Fibroblast of skin of right quadriceps (primary cell): ENCODE results near the gene EML5.

ENCODE experiments used
- DNase-seq: peaks from one replicate; pipeline ENCODE4 v3.0.0-alpha.2; 2013

Gene EML5

GRCh38 chr14:88612981-88613380, 179.8 kb downstream of the EML5 start:
- no peak for DNase-seq

GRCh38 chr14:88611878-88612277, 180.9 kb downstream of the EML5 start:
- no peak for DNase-seq

GRCh38 chr14:88607829-88608228, 184.9 kb downstream of the EML5 start:
- no peak for DNase-seq

GRCh38 chr14:88605594-88605993, 187.2 kb downstream of the EML5 start:
- DNase-seq: no peak

GRCh38 chr14:88604212-88604611, 188.5 kb downstream of the EML5 start:
- DNase-seq: no peak

- DNase-seq: no peak
Measured at GRCh38 chr14:88599761-88600439, 192.9 kb downstream of the EML5 start.

DNA sequence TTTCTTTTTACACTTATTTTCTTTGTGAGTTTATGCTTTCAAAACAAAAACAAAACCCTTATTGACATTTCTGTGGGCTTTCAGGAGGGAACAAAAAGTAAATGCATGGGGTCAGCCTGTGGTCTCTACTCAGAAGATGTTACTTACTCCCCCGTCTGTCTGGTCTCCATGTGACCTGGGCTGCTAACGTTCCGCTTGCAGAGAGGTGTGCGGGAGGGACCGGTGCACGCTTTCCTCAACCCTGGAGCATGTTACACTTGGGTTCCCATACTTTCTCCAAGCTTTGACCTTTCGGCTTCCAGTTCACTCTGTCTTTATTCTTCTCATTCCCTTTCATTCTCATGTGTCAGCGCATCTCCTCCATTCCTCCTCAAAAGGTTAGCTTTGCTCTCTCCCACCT, 193.4 kb downstream of the EML5 start:
- no peak for DNase-seq

DNA sequence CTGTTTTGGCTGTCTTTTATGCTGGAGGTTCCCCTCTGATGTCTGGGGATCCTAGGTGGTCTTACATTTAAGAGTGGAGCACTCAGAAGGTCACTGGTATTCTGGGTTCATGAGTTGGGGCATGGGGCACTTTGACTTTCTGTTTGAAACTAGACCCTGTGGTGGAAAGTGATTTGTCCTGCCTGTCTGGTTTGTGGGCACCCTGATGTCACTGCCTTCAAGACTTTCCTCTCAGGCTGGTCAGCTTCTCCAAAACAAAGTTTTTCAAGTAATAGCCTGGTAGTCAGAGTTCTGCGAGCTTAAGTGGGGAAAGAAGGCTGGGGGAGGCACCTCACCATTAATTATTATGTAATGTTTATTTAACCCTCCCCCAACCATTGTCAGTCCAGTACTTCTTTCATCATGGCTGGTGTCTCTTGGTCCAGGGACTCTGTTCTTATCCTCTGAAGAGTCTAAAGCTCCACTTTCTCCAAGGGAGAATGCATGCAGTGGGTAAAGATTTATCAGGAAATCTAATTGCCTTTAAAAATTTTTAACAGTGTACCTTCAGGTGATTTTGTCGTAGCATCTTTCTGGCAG, 194.6 kb downstream of the EML5 start:
- no peak for DNase-seq

GRCh38 chr14:88597601-88598000, 195.2 kb downstream of the EML5 start:
- no peak for DNase-seq

DNA sequence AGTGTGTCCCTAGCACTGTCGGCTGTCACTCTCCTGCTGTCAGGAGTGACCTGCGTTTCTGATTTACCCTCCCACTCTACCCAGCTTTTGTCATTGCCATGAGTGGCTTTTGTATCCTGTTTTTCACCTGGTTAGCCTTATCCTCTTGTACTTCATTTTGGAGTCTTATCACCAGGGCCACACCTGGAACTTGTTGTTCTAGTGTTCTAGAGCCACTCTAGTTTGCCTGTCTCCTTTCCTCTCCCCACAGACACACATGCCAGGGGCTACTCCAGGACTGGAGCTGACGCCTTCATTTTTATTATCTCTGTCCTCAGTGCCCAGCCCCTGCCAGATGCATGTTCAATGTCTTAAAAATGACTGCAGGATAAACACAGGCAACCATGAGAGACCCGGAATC, 195.7 kb downstream of the EML5 start:
- no peak for DNase-seq

DNA sequence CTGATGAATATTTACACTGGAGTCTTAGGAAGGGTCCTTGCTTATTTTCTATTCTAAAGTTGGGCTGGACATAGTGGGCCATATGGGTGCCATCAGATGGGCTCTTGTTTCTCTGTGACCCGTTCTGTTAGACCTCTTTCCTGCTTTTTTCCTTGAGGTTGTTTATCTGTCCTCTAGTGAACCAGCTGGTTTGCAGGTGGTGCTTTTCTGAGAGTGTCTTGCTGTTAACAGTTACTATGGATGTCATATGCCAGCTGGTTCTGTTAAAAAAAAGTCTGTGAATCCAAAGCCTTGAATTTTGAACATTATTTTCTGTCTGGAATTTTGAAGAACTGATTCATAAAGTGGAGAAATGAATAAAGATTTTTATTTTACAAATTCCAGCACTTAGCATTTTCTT, 200.7 kb downstream of the EML5 start:
- DNase-seq: no peak

DNA sequence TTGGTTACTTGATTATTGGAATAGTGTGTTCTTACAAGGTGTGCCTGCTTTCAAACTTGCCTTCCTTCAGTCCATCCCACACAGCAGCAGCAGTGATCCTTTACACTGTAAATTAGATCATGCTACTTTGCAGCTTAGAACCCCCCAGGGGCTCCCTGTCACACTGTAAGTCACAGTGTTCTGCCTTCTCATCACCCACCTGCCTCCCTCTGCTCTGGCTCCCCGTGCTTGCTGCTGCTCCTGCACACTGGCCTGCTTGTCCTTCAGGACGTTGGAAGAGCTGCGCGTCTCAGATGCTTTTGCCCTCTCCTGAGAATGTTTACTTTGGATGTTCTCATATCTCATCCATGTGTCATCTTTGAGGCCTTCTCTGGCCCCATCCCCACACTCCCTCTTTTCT, 202.6 kb downstream of the EML5 start:
- no peak for DNase-seq

DNA sequence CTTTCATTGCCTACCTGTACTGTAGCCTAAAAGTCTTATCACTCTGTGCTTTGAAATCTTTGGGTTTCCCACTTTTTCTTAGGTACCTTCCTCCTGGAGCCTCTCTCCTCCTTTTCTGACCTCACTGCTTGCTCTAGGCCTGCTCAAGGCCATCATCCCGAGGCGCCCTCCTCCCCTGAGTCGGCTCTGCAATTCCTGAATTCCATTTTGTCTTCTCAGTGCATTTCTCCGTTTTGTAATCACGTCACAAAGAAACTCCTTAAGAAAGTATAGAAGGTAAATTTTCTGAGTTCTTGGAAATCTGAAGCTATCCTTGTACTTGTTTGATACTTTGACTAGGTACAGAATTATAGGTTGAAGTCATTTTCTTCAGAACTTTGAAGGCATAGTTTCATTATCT, 204.7 kb downstream of the EML5 start:
- no peak for DNase-seq

DNA sequence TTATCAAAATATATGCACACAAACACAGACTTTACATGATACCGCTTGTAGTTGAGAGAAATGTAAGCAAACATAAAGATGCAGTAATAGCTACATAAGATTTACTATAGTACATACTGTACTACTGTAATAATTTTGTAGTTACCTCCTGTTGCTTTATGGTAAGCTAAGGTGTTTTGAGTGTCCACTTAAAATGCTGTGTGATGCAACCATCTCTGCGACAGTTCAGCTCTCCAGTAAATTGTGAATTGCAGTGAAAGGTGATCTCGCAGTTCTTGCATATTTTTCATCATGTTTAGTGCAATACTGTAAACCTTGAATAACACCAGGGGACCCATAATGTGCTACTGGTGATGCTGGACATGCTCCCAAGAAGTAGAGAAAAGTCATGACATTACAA, 208.3 kb downstream of the EML5 start:
- DNase-seq: no peak

DNA sequence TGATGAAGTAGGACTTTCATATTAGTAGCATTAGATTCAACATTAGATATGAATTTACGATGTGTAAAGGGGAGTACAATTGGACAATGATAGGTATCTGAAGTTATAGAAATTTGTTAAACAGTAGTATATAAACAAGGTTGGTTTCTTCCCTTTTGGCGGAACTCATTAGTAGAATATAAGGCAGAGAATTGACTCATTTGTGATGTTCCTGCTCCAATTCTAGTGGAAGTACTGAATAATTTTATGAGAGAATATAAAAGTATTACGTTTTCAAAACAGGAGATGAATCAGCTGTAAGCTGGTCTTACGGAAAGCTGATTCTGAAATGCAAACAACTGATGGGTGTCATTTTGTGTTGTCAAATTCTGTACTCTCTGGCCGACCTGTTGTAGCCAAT, 216.5 kb downstream of the EML5 start:
- no peak for DNase-seq

DNA sequence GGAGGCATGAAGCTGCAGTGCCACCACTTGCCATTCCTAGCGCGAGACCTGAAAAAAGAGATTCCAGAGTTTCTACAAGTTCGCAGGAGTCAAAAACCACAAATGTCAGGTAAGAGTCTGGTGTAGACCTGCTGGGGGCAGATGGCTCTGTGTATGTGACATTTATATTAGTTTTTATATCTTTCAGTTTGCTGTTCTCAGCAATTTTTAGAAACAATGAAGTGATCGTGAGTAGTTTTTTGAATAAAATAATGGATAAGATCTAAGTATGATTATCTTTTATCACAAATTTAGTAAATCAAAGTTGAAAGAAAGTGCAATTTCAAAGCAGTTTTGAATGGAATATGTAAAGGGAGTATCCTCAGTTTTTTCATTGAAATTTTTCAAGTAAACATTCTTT, 220.6 kb downstream of the EML5 start:
- no peak for DNase-seq

DNA sequence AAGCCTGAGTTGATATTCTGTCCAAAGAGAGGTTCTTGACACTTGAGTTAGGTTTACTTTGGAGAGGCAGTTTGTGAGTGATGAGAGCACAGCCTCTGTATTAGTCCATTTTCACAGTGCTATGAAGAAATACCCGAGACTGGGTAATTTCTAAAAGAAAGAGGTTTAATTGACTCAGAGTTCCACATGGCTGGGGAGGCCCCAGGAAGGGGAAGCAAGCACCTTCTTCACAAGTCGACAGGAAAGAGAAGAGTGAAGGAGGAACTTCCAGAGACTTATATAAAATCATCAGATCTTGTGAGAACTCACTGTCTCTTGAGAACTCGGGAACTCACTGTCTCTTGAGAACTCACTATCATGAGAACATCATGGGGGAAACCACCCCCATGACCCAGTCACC, 224.6 kb downstream of the EML5 start:
- DNase-seq: no peak

DNA sequence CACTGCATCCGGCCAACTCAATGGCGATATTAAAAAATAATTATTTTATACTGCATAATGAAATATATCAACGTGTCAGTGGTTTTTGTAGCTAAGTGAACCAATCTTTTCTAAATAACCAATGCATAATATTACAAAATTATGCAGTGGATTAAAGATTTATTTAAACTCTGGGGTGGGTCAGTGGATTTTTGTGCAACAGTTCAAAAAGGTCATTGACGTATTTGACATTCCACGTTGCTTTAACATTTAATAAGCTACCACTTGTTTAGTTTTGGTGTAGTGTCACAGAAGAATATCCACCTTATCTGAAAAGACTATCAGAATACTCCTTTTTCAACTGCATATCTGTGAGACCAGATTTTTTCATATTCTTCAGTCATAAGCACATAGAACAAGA, 227.3 kb downstream of the EML5 start:
- no peak for DNase-seq

GRCh38 chr14:88563845-88564244, 228.9 kb downstream of the EML5 start:
- no peak for DNase-seq

GRCh38 chr14:88562831-88563686, 229.7 kb downstream of the EML5 start, which contains the start of gene ZC3H14:
Gene ZC3H14, plus strand, starts transcription at chr14:88563037. Its CDS starts 97 bp downstream, at chr14:88563134.
- peak; percentile 88 for DNase-seq

DNA sequence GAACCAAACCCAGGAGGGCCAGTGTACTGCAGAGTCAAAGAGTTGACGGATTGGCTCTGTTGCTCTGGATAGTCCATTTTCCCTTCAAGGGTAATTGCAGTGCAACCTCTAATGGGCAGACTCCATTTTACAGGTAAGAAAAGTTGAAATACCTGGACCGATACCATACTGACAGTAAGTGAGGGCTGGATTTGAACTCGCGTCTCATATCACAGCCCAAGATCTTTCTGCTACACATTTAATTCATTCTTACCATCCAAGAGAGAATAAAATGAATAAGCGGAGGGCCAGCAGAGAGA, 230.3 kb downstream of the EML5 start:
- DNase-seq: no peak
